Uterus (tissue), 4 donors: ENCODE results near the gene SINHCAF. TPM values are rescaled to one million over a fixed set of nuclear protein-coding genes. Genes with fewer than 3 reads are reported as not detected.
A peak's percentile ranks its signal among the peaks of the same experiment; 100 is the strongest.

Experiments
- DNase-seq, 2 donors: peaks; one replicate each; pipeline ENCODE4 v3.0.0-alpha.2; 2019 to 2020
- H3K27ac ChIP-seq, 2 donors: fragments of 200-600 bp; sonication (generic); 1 replicate in 1 of 2; 2 replicates in 1 of 2; pipeline ENCODE4 v1.5.1; 2016 to 2018
- H3K27me3 ChIP-seq, 2 donors: fragments of 200-600 bp; sonication (generic); one replicate each; pipeline ENCODE4 v1.5.1; 2018 to 2019; ENCODE audit warnings: control low read depth in 1 of 2
- H3K36me3 ChIP-seq, 2 donors: fragments of 200-600 bp; sonication (generic); one replicate each; pipeline ENCODE4 v1.5.1; 2019; ENCODE audit warnings: control low read depth in 1 of 2
- H3K4me1 ChIP-seq, 2 donors: fragments of 200-600 bp; sonication (generic); one replicate each; pipeline ENCODE4 v1.5.1; 2018 to 2019; ENCODE audit warnings: control low read depth in 1 of 2
- H3K4me3 ChIP-seq, 2 donors: fragments of 200-600 bp; sonication (generic); 1 replicate in 1 of 2; 2 replicates in 1 of 2; pipeline ENCODE4 v1.5.1; 2018 to 2019; ENCODE audit warnings: mild to moderate bottlenecking in 1 of 2
- H3K9me3 ChIP-seq, 2 donors: fragments of 200-600 bp; sonication (generic); one replicate each; pipeline ENCODE4 v1.5.1; 2019; ENCODE audit warnings: control low read depth in 1 of 2
- CTCF ChIP-seq, 4 experiments: fragments of 200-600 bp in 2 of 4; fragments of 450-650 bp in 2 of 4; sonication (generic) in 2 of 4; IDR thresholded peaks; one replicate each; pipeline ENCODE4 v1.5.1; 2016 to 2019; ENCODE audit warnings: antibody characterized with exemption in 4 of 4, mild to moderate bottlenecking in 2 of 4, moderate library complexity in 1 of 4
- POLR2A ChIP-seq, 2 donors: fragments of 450-650 bp; IDR thresholded peaks; one replicate each; pipeline ENCODE4 v1.6.1; 2016; ENCODE audit warnings: antibody characterized with exemption in 2 of 2, mild to moderate bottlenecking in 1 of 2, moderate library complexity in 1 of 2
- intact Hi-C: fragments of 100-400 bp; cut with DNase I; formaldehyde crosslinking; loops from one replicate; pipeline ENCODE4 v1.15.1; 2023; ENCODE audit warnings: low total_unique reads
- total RNA-seq, 4 donors: library from RNA; depleted of rRNA in 3 of 4; stranded (reverse); fragments of >200 nt in 3 of 4; gene quantifications; one replicate each; pipeline versions ENCODE4 v1.1.0 to v1.2.4, GENCODE V29; 2014 to 2023
- donor health status: DM: yes; HTN: yes; CAD: no.

The SINHCAF gene
- total RNA-seq, 4 donors from 2014 or later: 26.1 to 237 (median 109) TPM

GRCh38 chr12:31326736-31327659 is 1.0 kb upstream of the SINHCAF start:
- no peaks in the 10 kb centered on the region for H3K27me3 ChIP-seq
- TF ChIP-seq POLR2A (IDR thresholded peaks at IDR 0.05) (no peak), CTCF (IDR thresholded peaks at IDR 0.05) (no peak)
- H3K4me1 ChIP-seq: no peaks in the 10 kb centered on the region
- H3K36me3 ChIP-seq: no peaks in the 10 kb centered on the region
- H3K9me3 ChIP-seq: no peaks in the 10 kb centered on the region
- peak overlapping the region in 1 of 2 donors; percentile 91 for H3K4me3 ChIP-seq
- peak in 1 of 2 donors; percentile 29 for DNase-seq
- intact Hi-C loops: no loop called here
- peak overlapping the region; percentile 97 to 98 for H3K27ac ChIP-seq

DNA sequence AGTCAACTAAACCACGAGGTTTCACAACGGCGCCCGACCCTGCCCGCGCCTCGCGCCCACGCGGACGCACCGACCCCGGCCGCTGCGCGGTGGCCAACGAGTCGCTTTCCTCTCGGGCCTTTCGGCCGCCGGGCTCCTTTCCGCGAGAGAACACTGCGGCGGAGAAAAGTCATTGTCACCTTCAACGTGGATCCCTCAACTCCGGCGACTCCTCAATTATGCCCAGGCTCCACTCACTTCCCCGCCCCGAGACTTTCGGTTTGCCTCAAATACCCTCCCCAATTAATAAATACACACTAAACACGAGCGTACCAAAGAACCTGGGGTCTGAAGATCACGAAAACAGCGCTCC is 450 bp downstream of the SINHCAF start:
- H3K27ac ChIP-seq: peak overlapping the region; percentile 97 to 98
- H3K27me3 ChIP-seq: no peaks in the 10 kb centered on the region
- peak; percentile 24 to 40 for DNase-seq
- peak overlapping the region; percentile 70 to 91 for H3K4me3 ChIP-seq
- intact Hi-C loops: no loop called here
- H3K9me3 ChIP-seq: no peaks in the 10 kb centered on the region
- no peaks in the 10 kb centered on the region for H3K4me1 ChIP-seq
- H3K36me3 ChIP-seq: no peaks in the 10 kb centered on the region
- TF ChIP-seq CTCF (IDR thresholded peaks at IDR 0.05) (no peak), POLR2A (IDR thresholded peaks at IDR 0.05) (no peak)

DNA sequence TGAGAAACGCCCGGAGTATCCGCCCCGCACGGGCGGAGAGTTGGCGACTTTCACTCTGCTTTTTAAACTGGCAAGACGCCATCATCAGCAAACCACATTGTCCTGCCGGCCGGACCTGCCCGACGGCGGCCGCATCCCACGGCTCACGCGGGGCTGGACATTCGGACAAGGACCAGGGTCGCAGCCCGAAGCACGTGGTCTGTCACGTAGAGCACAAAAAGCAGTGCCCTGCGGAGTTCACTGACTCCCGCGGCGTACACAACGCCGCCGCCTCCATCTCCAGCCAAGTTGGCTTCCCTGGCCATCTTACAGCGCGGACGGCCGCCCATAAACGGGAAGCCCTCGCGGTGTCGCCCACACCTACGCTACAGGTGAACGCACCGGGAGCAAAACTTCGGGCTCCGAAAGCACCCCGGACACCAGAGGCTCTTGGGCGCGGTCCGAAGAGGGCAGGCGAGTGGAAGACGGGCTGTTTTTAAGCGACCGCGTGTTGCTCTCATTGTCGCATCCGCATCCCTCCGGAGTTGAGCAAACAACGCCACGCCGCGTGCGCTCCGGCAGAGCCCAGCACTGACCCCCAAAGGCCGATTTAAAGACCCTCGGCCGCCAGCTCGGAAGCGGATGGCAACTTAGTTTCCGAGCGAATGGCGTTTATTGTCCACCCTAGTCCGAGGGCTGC is 966 bp downstream of the SINHCAF start:
- DNase-seq: peak; percentile 59 to 65
- H3K9me3 ChIP-seq: no peaks in the 10 kb centered on the region
- no peaks in the 10 kb centered on the region for H3K4me1 ChIP-seq
- intact Hi-C loops: no loop called here
- TF ChIP-seq CTCF (IDR thresholded peaks at IDR 0.05): no peak
- TF ChIP-seq POLR2A (IDR thresholded peaks at IDR 0.05): peak in 1 of 2 donors; percentile 35
- H3K4me3 ChIP-seq: peak overlapping the region; percentile 70 to 91
- H3K36me3 ChIP-seq: no peaks in the 10 kb centered on the region
- H3K27me3 ChIP-seq: no peaks in the 10 kb centered on the region
- H3K27ac ChIP-seq: peak overlapping the region; percentile 97 to 98

GRCh38 chr12:31324116-31324844 is 1.7 kb downstream of the SINHCAF start:
- peak; percentile 72 to 79 for DNase-seq
- Histone ChIP-seq H3K9me3 (no peaks in the 10 kb centered on the region), H3K27ac (peak overlapping the region; percentile 97 to 98), H3K4me3 (peak overlapping the region; percentile 70 to 91), H3K4me1 (no peaks in the 10 kb centered on the region), H3K36me3 (no peaks in the 10 kb centered on the region), H3K27me3 (no peaks in the 10 kb centered on the region)
- intact Hi-C loops: no loop called here
- TF ChIP-seq CTCF (IDR thresholded peaks at IDR 0.05): no peak
- peak; percentile 70 to 81 for TF ChIP-seq POLR2A (IDR thresholded peaks at IDR 0.05)
